Tibial nerve (tissue), 4 donors: ENCODE data around the gene PPFIA2. TPM values are rescaled to one million over a fixed set of nuclear protein-coding genes. Genes with fewer than 3 reads are reported as not detected.
A peak's percentile ranks its signal among the peaks of the same experiment; 100 is the strongest.

Source experiments
- DNase-seq, 2 donors: peaks; one replicate each; pipeline ENCODE4 v3.0.0-alpha.2; 2019; ENCODE audit warnings: low spot score in 2 of 2
- H3K27ac ChIP-seq, 4 donors: fragments of 200-600 bp; sonication (generic) in 3 of 4; one replicate each; pipeline ENCODE4 v1.5.1; 2017 to 2019; ENCODE audit warnings: mild to moderate bottlenecking in 1 of 4
- H3K27me3 ChIP-seq, 2 donors: fragments of 200-600 bp; sonication (generic) in 1 of 2; one replicate each; pipeline versions ENCODE4 v1.5.1 to v1.6.0; 2017 to 2019
- H3K36me3 ChIP-seq, 3 donors: fragments of 200-600 bp; sonication (generic); one replicate each; pipeline ENCODE4 v1.5.1; 2018 to 2019
- H3K4me1 ChIP-seq, 4 donors: fragments of 200-600 bp; sonication (generic) in 3 of 4; one replicate each; pipeline ENCODE4 v1.5.1; 2017 to 2019
- H3K4me3 ChIP-seq, 4 donors: fragments of 200-600 bp; sonication (generic) in 3 of 4; one replicate each; pipeline ENCODE4 v1.5.1; 2017 to 2019; ENCODE audit warnings: mild to moderate bottlenecking in 1 of 4, moderate library complexity in 1 of 4
- H3K9me3 ChIP-seq, 4 donors: fragments of 200-600 bp; sonication (generic) in 3 of 4; one replicate each; pipeline ENCODE4 v1.5.1; 2017 to 2019
- EP300 ChIP-seq, 2 donors: sonication (generic); formaldehyde crosslinking; IDR thresholded peaks; one replicate each; pipeline ENCODE4 v1.6.1; 2017; ENCODE audit warnings: antibody characterized with exemption in 2 of 2, mild to moderate bottlenecking in 1 of 2
- POLR2A ChIP-seq, 2 donors: fragments of 450-650 bp; IDR thresholded peaks; one replicate each; pipeline ENCODE4 v1.6.1; 2017; ENCODE audit warnings: antibody characterized with exemption in 2 of 2, mild to moderate bottlenecking in 2 of 2, moderate library complexity in 2 of 2
- WGBS, 2 donors: methylation state at CpG; one replicate each; pipeline ENCODE4 v1.1.5; 2018; 5-methylcytosine and 5-hydroxymethylcytosine counted together
- total RNA-seq, 4 donors: library from RNA; depleted of rRNA; stranded (reverse); fragments of >200 nt; gene quantifications; one replicate each; pipeline ENCODE4 v1.1.0, GENCODE V29; 2016
- TF ChIP-seq, protein P1 (sequence below), 5 experiments: fragments of 200-600 bp in 3 of 5; fragments of 450-650 bp in 2 of 5; sonication (generic) in 3 of 5; IDR thresholded peaks; one replicate each; pipeline ENCODE4 v1.5.1; 2016 to 2019; ENCODE audit warnings: antibody characterized with exemption in 5 of 5, mild to moderate bottlenecking in 3 of 5, moderate library complexity in 2 of 5

Gene PPFIA2
- total RNA-seq, 4 donors from 2014 or later: 5.5 to 20.3 (median 13.2) TPM

DNA sequence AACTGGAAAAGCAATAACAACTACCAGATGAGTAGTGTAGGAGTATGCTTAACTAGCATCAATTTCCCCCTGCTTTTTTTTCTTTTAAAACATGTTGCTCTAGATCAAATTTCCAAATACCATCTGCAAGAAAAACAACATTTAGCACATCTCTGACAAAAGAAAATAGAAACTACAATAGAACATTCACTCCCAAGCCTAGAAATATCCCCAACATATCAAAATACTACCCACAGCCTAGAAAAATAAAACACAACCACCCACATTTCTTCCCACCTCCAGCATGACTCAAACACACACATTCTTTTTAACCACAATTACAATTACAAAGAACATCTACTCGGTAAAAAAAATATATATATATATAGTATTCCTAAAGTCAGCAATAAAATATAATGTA, 120.0 kb downstream of the PPFIA2 start:
- Histone ChIP-seq H3K4me3 (no peak overlapping the region), H3K4me1 (no peaks in the 10 kb centered on the region), H3K27me3 (no peaks in the 10 kb centered on the region), H3K36me3 (no peaks in the 10 kb centered on the region), H3K9me3 (no peaks in the 10 kb centered on the region), H3K27ac (no peak overlapping the region)
- TF ChIP-seq, protein P1, sequence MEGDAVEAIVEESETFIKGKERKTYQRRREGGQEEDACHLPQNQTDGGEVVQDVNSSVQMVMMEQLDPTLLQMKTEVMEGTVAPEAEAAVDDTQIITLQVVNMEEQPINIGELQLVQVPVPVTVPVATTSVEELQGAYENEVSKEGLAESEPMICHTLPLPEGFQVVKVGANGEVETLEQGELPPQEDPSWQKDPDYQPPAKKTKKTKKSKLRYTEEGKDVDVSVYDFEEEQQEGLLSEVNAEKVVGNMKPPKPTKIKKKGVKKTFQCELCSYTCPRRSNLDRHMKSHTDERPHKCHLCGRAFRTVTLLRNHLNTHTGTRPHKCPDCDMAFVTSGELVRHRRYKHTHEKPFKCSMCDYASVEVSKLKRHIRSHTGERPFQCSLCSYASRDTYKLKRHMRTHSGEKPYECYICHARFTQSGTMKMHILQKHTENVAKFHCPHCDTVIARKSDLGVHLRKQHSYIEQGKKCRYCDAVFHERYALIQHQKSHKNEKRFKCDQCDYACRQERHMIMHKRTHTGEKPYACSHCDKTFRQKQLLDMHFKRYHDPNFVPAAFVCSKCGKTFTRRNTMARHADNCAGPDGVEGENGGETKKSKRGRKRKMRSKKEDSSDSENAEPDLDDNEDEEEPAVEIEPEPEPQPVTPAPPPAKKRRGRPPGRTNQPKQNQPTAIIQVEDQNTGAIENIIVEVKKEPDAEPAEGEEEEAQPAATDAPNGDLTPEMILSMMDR (IDR thresholded peaks at IDR 0.05): no peak
- TF ChIP-seq POLR2A (IDR thresholded peaks at IDR 0.05) (no peak), EP300 (IDR thresholded peaks at IDR 0.05) (no peak)
- 31 to 45% methylated on average over 1 of the region's 1 CpG for WGBS, 2 donors
- DNase-seq: no peak

DNA sequence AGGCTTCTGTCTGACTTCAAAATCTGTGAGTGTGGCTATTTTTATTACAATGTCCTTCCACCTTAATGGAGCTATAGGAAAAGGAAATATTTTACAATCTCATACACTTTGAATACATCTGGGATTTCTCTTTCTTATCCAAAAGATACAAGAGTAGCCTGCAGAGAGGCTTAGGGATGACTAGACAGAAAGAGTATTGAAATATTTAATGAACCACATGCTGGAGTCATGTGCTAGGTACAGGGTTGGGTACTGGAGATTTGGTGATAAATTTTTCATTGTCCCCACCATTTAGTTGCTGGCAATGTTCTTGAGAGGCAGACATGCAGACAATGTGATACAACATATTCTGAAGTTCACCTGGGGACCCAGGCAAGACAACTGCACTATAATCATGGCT, 126.0 kb downstream of the PPFIA2 start:
- no peaks in the 10 kb centered on the region for H3K27me3 ChIP-seq
- H3K4me1 ChIP-seq: no peaks in the 10 kb centered on the region
- H3K36me3 ChIP-seq: no peaks in the 10 kb centered on the region
- no peak for DNase-seq
- TF ChIP-seq, protein P1 (IDR thresholded peaks at IDR 0.05): no peak
- TF ChIP-seq EP300 (IDR thresholded peaks at IDR 0.05): no peak
- no peak for TF ChIP-seq POLR2A (IDR thresholded peaks at IDR 0.05)
- H3K27ac ChIP-seq: no peak overlapping the region
- H3K9me3 ChIP-seq: no peaks in the 10 kb centered on the region
- H3K4me3 ChIP-seq: no peak overlapping the region

DNA sequence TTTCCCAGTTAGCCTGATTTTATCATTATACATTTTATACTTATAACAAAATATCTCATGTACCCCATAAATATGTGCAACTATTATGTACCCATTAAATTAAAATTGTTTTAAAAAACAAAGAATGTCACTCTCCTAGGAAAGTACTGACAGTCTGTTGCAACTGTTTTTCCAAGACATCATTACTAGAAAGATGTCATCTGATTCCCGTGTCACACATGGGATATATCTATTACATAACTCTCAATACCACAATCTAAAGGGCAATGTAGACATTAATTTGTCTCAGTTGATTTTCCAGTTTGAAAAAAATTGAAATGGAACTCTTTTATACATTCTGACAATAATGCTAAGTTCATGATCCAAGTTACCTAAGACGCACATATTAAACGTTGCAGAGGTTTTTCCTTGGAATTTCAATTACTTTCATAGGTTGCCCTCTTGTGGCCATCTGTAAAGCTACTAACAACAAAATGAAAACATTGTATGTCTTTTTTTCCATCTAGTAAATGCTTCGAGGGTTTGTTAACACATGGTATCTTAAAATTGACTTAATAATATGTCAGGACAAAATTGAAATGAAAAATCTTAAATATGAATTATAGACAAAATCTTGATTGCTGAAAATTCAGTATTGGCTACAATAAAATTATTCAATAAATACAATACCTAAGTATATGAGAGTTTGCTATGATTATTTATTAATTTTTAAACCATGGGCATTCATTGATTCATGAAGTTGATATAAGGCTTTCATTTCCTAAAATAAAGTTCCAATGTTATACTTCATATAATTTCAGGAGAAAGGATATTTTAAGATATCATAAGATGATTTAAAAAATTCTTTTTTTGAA, 131.6 kb downstream of the PPFIA2 start:
- H3K27me3 ChIP-seq: no peaks in the 10 kb centered on the region
- H3K4me1 ChIP-seq: no peaks in the 10 kb centered on the region
- H3K27ac ChIP-seq: no peak overlapping the region
- peak in 1 of 2 donors; percentile 35 for DNase-seq
- TF ChIP-seq EP300 (IDR thresholded peaks at IDR 0.05): no peak
- TF ChIP-seq, protein P1 (IDR thresholded peaks at IDR 0.05): peak; percentile 31 to 55 (median 50)
- 13 to 16% methylated on average over 4 of the region's 4 CpGs for WGBS, 2 donors
- no peak overlapping the region for H3K4me3 ChIP-seq
- H3K9me3 ChIP-seq: no peaks in the 10 kb centered on the region
- H3K36me3 ChIP-seq: no peaks in the 10 kb centered on the region

DNA sequence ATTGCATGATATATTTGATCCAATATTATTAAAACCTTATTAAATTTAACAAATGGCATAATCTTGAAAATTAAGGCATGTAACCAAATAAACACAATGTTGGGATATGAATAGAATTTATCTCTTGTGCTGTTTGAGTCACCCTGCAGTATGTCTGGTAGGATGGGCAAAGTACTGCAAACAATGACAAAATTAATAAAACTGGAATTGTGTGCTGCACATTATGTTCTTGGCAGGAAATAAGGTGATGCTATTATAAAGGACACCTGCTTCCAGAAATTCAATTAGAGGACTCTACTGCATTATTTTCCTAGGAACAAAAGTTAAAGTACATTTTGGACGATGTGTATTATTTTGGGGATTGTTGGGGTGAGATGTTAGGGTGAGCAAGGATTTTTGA, 132.7 kb downstream of the PPFIA2 start:
- no peaks in the 10 kb centered on the region for H3K9me3 ChIP-seq
- 60 to 70% methylated on average over 1 of the region's 1 CpG for WGBS, 2 donors
- DNase-seq: no peak

DNA sequence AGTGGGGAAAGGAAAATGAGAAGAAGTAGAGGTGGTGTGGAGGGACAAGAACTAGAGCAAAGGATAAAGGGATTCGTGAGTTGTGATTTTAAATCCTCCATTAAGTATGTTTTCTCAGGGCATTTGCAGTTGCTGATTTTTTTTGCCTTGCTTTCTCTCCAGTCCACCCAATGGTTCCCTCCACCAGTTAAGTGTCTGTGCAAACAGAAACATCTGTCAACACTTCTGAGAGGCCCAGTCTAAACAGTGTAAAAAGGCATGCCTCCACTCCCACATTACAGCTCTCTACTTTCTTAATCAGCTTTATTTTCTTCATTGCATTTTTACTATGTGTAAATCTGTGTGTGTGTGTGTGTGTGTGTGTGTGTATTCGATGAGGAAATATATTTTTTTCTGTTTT, 141.2 kb downstream of the PPFIA2 start:
- H3K4me1 ChIP-seq: no peaks in the 10 kb centered on the region
- H3K27ac ChIP-seq: no peak overlapping the region
- 40 to 45% methylated on average over 2 of the region's 2 CpGs for WGBS, 2 donors
- no peaks in the 10 kb centered on the region for H3K9me3 ChIP-seq
- no peaks in the 10 kb centered on the region for H3K36me3 ChIP-seq
- TF ChIP-seq EP300 (IDR thresholded peaks at IDR 0.05) (no peak), POLR2A (IDR thresholded peaks at IDR 0.05) (no peak)
- TF ChIP-seq, protein P1 (IDR thresholded peaks at IDR 0.05): no peak
- no peak overlapping the region for H3K4me3 ChIP-seq
- DNase-seq: no peak
- H3K27me3 ChIP-seq: no peaks in the 10 kb centered on the region

More for the DNA sequence above, 132.7 kb downstream of the PPFIA2 start:
- H3K27me3 ChIP-seq: no peaks in the 10 kb centered on the region
- no peaks in the 10 kb centered on the region for H3K4me1 ChIP-seq
- H3K27ac ChIP-seq: no peak overlapping the region
- TF ChIP-seq EP300 (IDR thresholded peaks at IDR 0.05) (no peak), POLR2A (IDR thresholded peaks at IDR 0.05) (no peak)
- TF ChIP-seq, protein P1 (IDR thresholded peaks at IDR 0.05): no peak
- no peak overlapping the region for H3K4me3 ChIP-seq
- no peaks in the 10 kb centered on the region for H3K36me3 ChIP-seq
